CD4-positive, alpha-beta T cell treated with Interleukin-6 at 100 ng/mL for 8 hours (primary cell): ENCODE results near the gene FAM161A.

Source experiments
- DNase-seq: peaks from one replicate; pipeline ENCODE4 v3.0.0-alpha.2; 2020; ENCODE audit warnings: mixed read lengths, low spot score

The FAM161A gene

GRCh38 chr2:61786876-61787275, 67.0 kb downstream of the FAM161A start:
- DNase-seq: no peak

DNA sequence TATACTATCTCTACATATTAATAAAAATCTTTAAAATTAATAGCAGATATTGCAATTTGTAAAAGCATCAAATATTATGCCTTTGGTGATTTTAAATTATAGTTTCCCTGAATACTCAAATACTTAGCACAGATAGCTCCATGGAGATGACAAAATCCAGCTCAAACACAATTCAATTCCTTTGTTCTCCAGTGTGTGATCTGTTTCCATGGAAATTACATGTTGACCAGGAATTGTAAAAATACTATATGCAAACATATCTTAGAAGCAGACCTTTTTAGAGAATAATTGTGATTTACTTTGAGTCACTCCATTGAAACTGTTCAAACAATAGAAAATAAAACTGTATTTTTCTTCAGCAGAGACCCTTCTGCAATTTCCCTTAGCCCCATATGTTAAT, 68.3 kb downstream of the FAM161A start:
- DNase-seq: no peak

DNA sequence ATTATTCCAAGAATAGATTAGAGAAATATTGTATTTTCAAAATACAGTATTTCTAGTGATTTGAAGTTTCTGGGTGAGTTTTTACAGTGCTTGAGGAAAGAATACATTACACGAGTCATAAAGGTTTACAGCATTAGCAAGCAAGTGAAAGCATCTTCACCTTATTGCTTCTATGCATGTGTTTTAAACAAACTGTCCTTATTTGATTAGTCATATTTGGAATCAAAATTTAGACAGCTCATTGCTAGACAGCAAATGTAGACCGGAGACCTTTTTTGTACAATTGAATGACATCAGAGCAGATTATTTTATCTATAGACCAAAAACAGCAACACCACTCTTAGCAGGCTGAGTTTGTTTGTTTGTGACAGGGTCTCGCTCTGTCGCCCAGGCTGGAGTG, 69.2 kb downstream of the FAM161A start:
- DNase-seq: no peak

DNA sequence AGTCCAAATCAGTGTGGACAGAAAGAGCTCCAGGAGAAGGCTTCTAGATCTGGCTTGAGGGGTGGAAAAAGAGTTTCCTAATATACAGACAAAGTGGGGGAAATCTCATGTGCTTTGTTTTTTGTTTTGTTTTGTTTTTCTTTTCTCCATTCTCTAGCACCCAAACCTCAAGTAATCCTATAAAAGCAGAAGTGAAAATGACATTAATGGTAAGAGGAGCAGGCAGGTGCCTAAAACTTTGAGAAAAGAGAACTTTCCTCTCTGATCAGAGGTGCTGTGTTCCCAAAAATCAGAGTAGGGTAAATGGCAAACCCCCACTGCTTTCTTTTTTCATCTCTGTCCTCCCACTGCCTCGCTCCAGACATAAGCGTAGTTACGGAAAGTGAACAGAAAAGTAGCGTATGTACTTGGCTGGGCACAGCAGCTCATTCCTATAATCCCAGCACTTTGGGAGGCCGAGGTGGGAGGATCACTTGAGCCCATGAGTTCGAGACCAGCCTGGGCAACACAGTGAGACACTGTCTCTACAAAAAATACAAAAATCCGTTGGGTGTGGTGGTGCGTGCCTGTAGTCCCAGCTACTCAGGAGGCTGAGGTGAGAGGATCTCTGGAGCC, 77.8 kb downstream of the FAM161A start:
- no peak for DNase-seq
